Naive thymus-derived CD4-positive, alpha-beta T cell (primary cell): ENCODE results near the gene NPAS2. TPM values are rescaled to one million over a fixed set of nuclear protein-coding genes. Genes with fewer than 3 reads are reported as not detected.
A peak's percentile ranks its signal among the peaks of the same experiment; 100 is the strongest.

Source experiments
- ATAC-seq: fragments of 150-1000 bp; cut with Tn5 transposase; 2 replicates; pipeline ENCODE4 v1.10.0; 2021; ENCODE audit warnings: mild to moderate bottlenecking, moderate library complexity
- CTCF ChIA-PET: fragments of 350-600 bp; sonication (Branson Sonifier 250); formaldehyde crosslinking; loops from one replicate; lab custom pipeline; 2021; ENCODE audit warnings: antibody characterized with exemption; lab: Charles Lee
- POLR2A ChIA-PET: fragments of 350-600 bp; sonication (Branson Sonifier 250); formaldehyde crosslinking; loops from one replicate; lab custom pipeline; 2021; ENCODE audit warnings: antibody characterized with exemption, inconsistent platforms; lab: Charles Lee
- DNase-seq, 9 donors: peaks; one replicate each; pipeline versions ENCODE4 v3.0.0 to v3.0.0-alpha.2; 2020 to 2022; ENCODE audit warnings: mixed read lengths in 1 of 9
- H3K27ac ChIP-seq: one replicate; pipeline ENCODE4 v1.7.0; 2013; ENCODE audit warnings: mild to moderate bottlenecking, low read depth, low read length, moderate library complexity
- H3K27me3 ChIP-seq, 2 donors: one replicate each; pipeline ENCODE4 v1.7.0; 2013; ENCODE audit warnings: low read length in 2 of 2, mild to moderate bottlenecking in 2 of 2, moderate library complexity in 2 of 2; ENCODE audit not compliant: control insufficient read depth in 2 of 2, insufficient read depth in 2 of 2
- H3K36me3 ChIP-seq, 3 experiments: 1 replicate in 2 of 3; 2 replicates in 1 of 3; pipeline ENCODE4 v1.7.0; 2013; ENCODE audit warnings: low read length in 3 of 3, mild to moderate bottlenecking in 3 of 3, moderate library complexity in 1 of 3; ENCODE audit not compliant: insufficient read depth in 3 of 3, control insufficient read depth in 2 of 3
- H3K4me1 ChIP-seq, 2 donors: one replicate each; pipeline ENCODE4 v1.7.0; 2013; ENCODE audit warnings: low read length in 2 of 2, mild to moderate bottlenecking in 2 of 2, moderate library complexity in 1 of 2; ENCODE audit not compliant: control insufficient read depth in 2 of 2, insufficient read depth in 2 of 2
- H3K4me3 ChIP-seq: 2 replicates; pipeline ENCODE4 v1.7.0; 2013; ENCODE audit warnings: mild to moderate bottlenecking, low read length
- H3K9me3 ChIP-seq, 3 experiments: 1 replicate in 2 of 3; 2 replicates in 1 of 3; pipeline ENCODE4 v1.7.0; 2013; ENCODE audit warnings: low read length in 3 of 3; ENCODE audit not compliant: control insufficient read depth in 2 of 3
- H3K27ac Mint-ChIP-seq, 9 donors: one replicate each; pipeline ENCODE4 v1.8.0; 2020 to 2022; ENCODE audit warnings: mixed read lengths in 9 of 9, mild to moderate bottlenecking in 8 of 9, moderate library complexity in 5 of 9, inconsistent platforms in 2 of 9
- H3K27me3 Mint-ChIP-seq, 5 donors: one replicate each; pipeline ENCODE4 v1.8.0; 2021 to 2022; ENCODE audit warnings: mixed read lengths in 5 of 5, mild to moderate bottlenecking in 1 of 5
- H3K36me3 Mint-ChIP-seq, 5 donors: one replicate each; pipeline ENCODE4 v1.8.0; 2020 to 2022; ENCODE audit warnings: mixed read lengths in 5 of 5, mild to moderate bottlenecking in 3 of 5, inconsistent platforms in 1 of 5
- H3K4me1 Mint-ChIP-seq, 7 donors: one replicate each; pipeline ENCODE4 v1.8.0; 2020 to 2022; ENCODE audit warnings: mixed read lengths in 7 of 7, mild to moderate bottlenecking in 3 of 7, inconsistent platforms in 1 of 7
- H3K4me3 Mint-ChIP-seq, 10 donors: one replicate each; pipeline ENCODE4 v1.8.0; 2020 to 2022; ENCODE audit warnings: mild to moderate bottlenecking in 10 of 10, mixed read lengths in 10 of 10, moderate library complexity in 6 of 10, inconsistent platforms in 2 of 10
- H3K9me3 Mint-ChIP-seq, 11 donors: one replicate each; pipeline ENCODE4 v1.8.0; 2020 to 2022; ENCODE audit warnings: mixed read lengths in 11 of 11, mild to moderate bottlenecking in 4 of 11, inconsistent platforms in 1 of 11, moderate library complexity in 1 of 11
- intact Hi-C, 2 donors: fragments of 100-400 bp; cut with micrococcal nuclease; formaldehyde crosslinking; loops; one replicate each; pipeline ENCODE4 v1.15.1; 2023
- polyA plus RNA-seq, 2 donors: library from polyadenylated mRNA; unstranded; fragments of 300-500 nt; fragmentation: Illumina TruSeq; gene quantifications; one replicate each; pipeline ENCODE4 v1.2.3, GENCODE V29; 2021
- total RNA-seq, 6 experiments: library from RNA in 5 of 6; stranded (reverse) in 5 of 6; gene quantifications; 1 replicate in 5 of 6; 2 replicates in 1 of 6; pipeline ENCODE4 v1.2.3 and lab custom pipeline; 2021 to 2026

The NPAS2 gene
- total and polyA plus RNA-seq, 7 experiments from 2014 or later: 1.2 to 15.0 (median 8.3) TPM

- DNase-seq (no peak), ATAC-seq (no peak)
- Mint-ChIP-seq H3K27ac (no peak overlapping the region), H3K27me3 (peaks cover 0 to 11% (median 3%) of the 10 kb centered on the region in 5 donors), H3K36me3 (no peaks in the 10 kb centered on the region), H3K4me1 (peaks cover 0 to 10% (median 0%) of the 10 kb centered on the region in 7 donors), H3K9me3 (peaks cover 0 to 3% (median 0%) of the 10 kb centered on the region in 11 donors), H3K4me3 (no peak overlapping the region)
- no peaks in the 10 kb centered on the region for H3K27me3 ChIP-seq
- no peaks in the 10 kb centered on the region for H3K36me3 ChIP-seq
- intact Hi-C loops: no loop called here
- no peak overlapping the region for H3K4me3 ChIP-seq
- ChIA-PET CTCF (no interaction called here), POLR2A (no interaction called here)
- no peak overlapping the region for H3K27ac ChIP-seq
- no peaks in the 10 kb centered on the region for H3K9me3 ChIP-seq
- no peaks in the 10 kb centered on the region for H3K4me1 ChIP-seq
Observed at GRCh38 chr2:100791936-100792308, 28.0 kb upstream of the NPAS2 start.

- Histone ChIP-seq H3K36me3 (no peaks in the 10 kb centered on the region), H3K4me3 (no peak overlapping the region), H3K27me3 (no peaks in the 10 kb centered on the region), H3K9me3 (no peaks in the 10 kb centered on the region), H3K4me1 (no peaks in the 10 kb centered on the region), H3K27ac (no peak overlapping the region)
- DNase-seq (no peak), ATAC-seq (peak; percentile 12)
- Mint-ChIP-seq H3K4me3 (no peak overlapping the region), H3K27ac (peak overlapping the region in 1 of 9 donors; percentile 21), H3K4me1 (peaks cover 0 to 10% (median 0%) of the 10 kb centered on the region in 7 donors), H3K36me3 (no peaks in the 10 kb centered on the region), H3K9me3 (peaks cover 0 to 3% (median 0%) of the 10 kb centered on the region in 11 donors), H3K27me3 (peaks cover 0 to 11% (median 3%) of the 10 kb centered on the region in 5 donors)
- POLR2A ChIA-PET: no interaction called here
- intact Hi-C loops: no loop called here
- CTCF ChIA-PET: no interaction called here
Observed at GRCh38 chr2:100793220-100793619, 26.7 kb upstream of the NPAS2 start.

- Mint-ChIP-seq H3K4me1 (peaks cover 0 to 10% (median 0%) of the 10 kb centered on the region in 7 donors), H3K9me3 (peaks cover 0 to 3% (median 0%) of the 10 kb centered on the region in 11 donors), H3K27ac (no peak overlapping the region), H3K4me3 (no peak overlapping the region), H3K27me3 (peaks cover 0 to 11% (median 3%) of the 10 kb centered on the region in 5 donors), H3K36me3 (no peaks in the 10 kb centered on the region)
- Histone ChIP-seq H3K4me3 (no peak overlapping the region), H3K36me3 (no peaks in the 10 kb centered on the region), H3K4me1 (no peaks in the 10 kb centered on the region), H3K9me3 (no peaks in the 10 kb centered on the region), H3K27me3 (no peaks in the 10 kb centered on the region), H3K27ac (no peak overlapping the region)
- ChIA-PET POLR2A (no interaction called here), CTCF (no interaction called here)
- DNase-seq: no peak
- intact Hi-C loops: no loop called here
- ATAC-seq: no peak
Observed at GRCh38 chr2:100793982-100794381, 26.0 kb upstream of the NPAS2 start.

- Histone ChIP-seq H3K27ac (no peak overlapping the region), H3K4me1 (no peaks in the 10 kb centered on the region), H3K9me3 (no peaks in the 10 kb centered on the region), H3K27me3 (no peaks in the 10 kb centered on the region), H3K4me3 (no peak overlapping the region), H3K36me3 (no peaks in the 10 kb centered on the region)
- H3K36me3 Mint-ChIP-seq: no peaks in the 10 kb centered on the region
- H3K4me1 Mint-ChIP-seq: peaks cover 0 to 10% (median 0%) of the 10 kb centered on the region in 7 donors
- no peak for DNase-seq
- H3K27me3 Mint-ChIP-seq: peaks cover 0 to 9% (median 3%) of the 10 kb centered on the region in 5 donors
- no peak overlapping the region for H3K27ac Mint-ChIP-seq
- ChIA-PET POLR2A (no interaction called here), CTCF (no interaction called here)
- ATAC-seq: no peak
- intact Hi-C loops: no loop called here
- peaks cover 0 to 3% (median 0%) of the 10 kb centered on the region in 11 donors for H3K9me3 Mint-ChIP-seq
- no peak overlapping the region for H3K4me3 Mint-ChIP-seq
Observed at GRCh38 chr2:100796499-100797100, 23.3 kb upstream of the NPAS2 start.

- peaks cover 0 to 3% (median 0%) of the 10 kb centered on the region in 5 donors for H3K27me3 Mint-ChIP-seq
- Histone ChIP-seq H3K4me1 (no peaks in the 10 kb centered on the region), H3K27me3 (no peaks in the 10 kb centered on the region), H3K27ac (no peak overlapping the region), H3K9me3 (no peaks in the 10 kb centered on the region), H3K36me3 (no peaks in the 10 kb centered on the region), H3K4me3 (no peak overlapping the region)
- H3K4me1 Mint-ChIP-seq: peaks cover 0 to 5% (median 0%) of the 10 kb centered on the region in 7 donors
- intact Hi-C loops: no loop called here
- no peak overlapping the region for H3K4me3 Mint-ChIP-seq
- no peaks in the 10 kb centered on the region for H3K9me3 Mint-ChIP-seq
- CTCF ChIA-PET: no interaction called here
- no peak for DNase-seq
- ATAC-seq: no peak
- no peak overlapping the region for H3K27ac Mint-ChIP-seq
- POLR2A ChIA-PET: no interaction called here
- no peaks in the 10 kb centered on the region for H3K36me3 Mint-ChIP-seq
Observed at GRCh38 chr2:100799686-100800085, 20.3 kb upstream of the NPAS2 start.

GRCh38 chr2:100800915-100801314 lies 19.0 kb upstream of the NPAS2 start:
- no peaks in the 10 kb centered on the region for H3K9me3 ChIP-seq
- CTCF ChIA-PET: no interaction called here
- POLR2A ChIA-PET: interaction anchor here (0.6 kb wide), 1 partner anchor 20 kb away, joined by 3 read pairs; no protein-coding TSS in a partner anchor
- no peaks in the 10 kb centered on the region for H3K4me1 ChIP-seq
- Mint-ChIP-seq H3K4me1 (peaks cover 0 to 5% (median 0%) of the 10 kb centered on the region in 7 donors), H3K4me3 (no peak overlapping the region), H3K36me3 (no peaks in the 10 kb centered on the region), H3K27ac (no peak overlapping the region), H3K9me3 (no peaks in the 10 kb centered on the region), H3K27me3 (peaks cover 0 to 6% (median 0%) of the 10 kb centered on the region in 5 donors)
- H3K4me3 ChIP-seq: no peak overlapping the region
- ATAC-seq (no peak), DNase-seq (no peak)
- H3K36me3 ChIP-seq: no peaks in the 10 kb centered on the region
- intact Hi-C loops: no loop called here
- H3K27ac ChIP-seq: no peak overlapping the region
- no peaks in the 10 kb centered on the region for H3K27me3 ChIP-seq

GRCh38 chr2:100801402-100801801 lies 18.5 kb upstream of the NPAS2 start:
- Mint-ChIP-seq H3K4me1 (peaks cover 0 to 5% (median 0%) of the 10 kb centered on the region in 7 donors), H3K36me3 (no peaks in the 10 kb centered on the region), H3K27me3 (peaks cover 0 to 5% (median 0%) of the 10 kb centered on the region in 5 donors), H3K9me3 (no peaks in the 10 kb centered on the region), H3K4me3 (no peak overlapping the region), H3K27ac (no peak overlapping the region)
- H3K9me3 ChIP-seq: no peaks in the 10 kb centered on the region
- H3K4me3 ChIP-seq: no peak overlapping the region
- H3K36me3 ChIP-seq: no peaks in the 10 kb centered on the region
- ATAC-seq: no peak
- H3K4me1 ChIP-seq: no peaks in the 10 kb centered on the region
- CTCF ChIA-PET: no interaction called here
- no peak overlapping the region for H3K27ac ChIP-seq
- no peaks in the 10 kb centered on the region for H3K27me3 ChIP-seq
- intact Hi-C loops: no loop called here
- POLR2A ChIA-PET: no interaction called here
- no peak for DNase-seq
